Stimulated activated CD8-positive, alpha-beta memory T cell treated with anti-CD3 and anti-CD28 coated beads, Interleukin-12 subunit alpha, Interleukin-12 subunit beta, amount 100 ng/mL, for 24 hours (primary cell): ENCODE results near the gene CYSRT1.

ENCODE experiments used
- DNase-seq: peaks from one replicate; pipeline ENCODE4 v3.0.0-alpha.2; 2020; ENCODE audit errors: extremely low read depth

Gene CYSRT1

GRCh38 chr9:137271696-137272076 is 46.7 kb downstream of the CYSRT1 start:
- no peak for DNase-seq

- no peak for DNase-seq
Observed at GRCh38 chr9:137272241-137273094, 47.5 kb downstream of the CYSRT1 start.

GRCh38 chr9:137273095-137273490 is 48.1 kb downstream of the CYSRT1 start:
- no peak for DNase-seq

GRCh38 chr9:137273611-137274320 is 48.8 kb downstream of the CYSRT1 start:
- no peak for DNase-seq

DNA sequence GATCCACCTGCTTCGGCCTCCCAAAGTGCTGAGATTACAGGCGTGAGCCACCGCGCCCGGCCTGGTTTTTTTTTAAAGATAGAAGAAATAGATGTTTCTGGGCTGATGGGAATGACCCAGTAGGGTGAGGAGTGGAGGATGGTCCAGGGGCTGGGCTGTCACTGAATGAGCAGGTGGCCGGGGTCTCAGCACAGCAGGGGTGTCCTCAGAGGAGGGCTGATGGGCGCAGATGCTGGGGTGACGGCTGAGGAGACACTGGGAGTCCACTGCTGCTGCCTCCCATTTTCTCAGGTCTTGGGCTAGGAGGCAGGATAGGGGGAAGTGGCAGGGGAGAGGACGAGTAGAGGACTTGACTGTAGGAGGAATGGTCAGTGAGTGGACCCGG is 50.2 kb downstream of the CYSRT1 start:
- no peak for DNase-seq
